HG03442 (cell line): ENCODE results near the gene RAB4A.
"Not testable (repeated sequence)": the region's sequence is repeated elsewhere in the genome, so short reads cannot be mapped to it uniquely, and the experiment has no call there.

Experiments
- ATAC-seq: cut with Tn5 transposase; IDR thresholded peaks from one replicate; pipeline ENCODE4 v1.9.1; 2021; ENCODE audit warnings: mild to moderate bottlenecking, moderate library complexity; ENCODE audit not compliant: unreplicated experiment

RAB4A gene

DNA sequence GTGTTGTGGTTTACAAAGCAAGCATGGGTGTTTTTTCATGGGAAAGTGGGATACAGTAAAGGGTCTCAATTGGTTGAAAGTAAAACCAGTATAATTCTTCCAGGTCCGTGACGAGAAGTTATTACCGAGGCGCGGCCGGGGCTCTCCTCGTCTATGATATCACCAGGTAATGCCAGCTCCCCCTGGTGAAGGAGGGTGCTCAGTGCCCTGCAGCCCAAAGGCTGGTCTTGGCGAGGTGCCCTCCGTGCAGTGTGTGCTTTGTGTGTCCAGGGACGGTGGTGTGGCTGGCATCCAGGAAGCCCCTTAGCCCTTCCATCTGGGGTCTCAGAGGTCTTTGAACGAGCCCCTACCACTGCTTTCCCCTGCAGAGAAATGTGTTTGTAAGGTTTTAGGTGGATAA, 24.8 kb downstream of the RAB4A start:
- no peak for ATAC-seq

DNA sequence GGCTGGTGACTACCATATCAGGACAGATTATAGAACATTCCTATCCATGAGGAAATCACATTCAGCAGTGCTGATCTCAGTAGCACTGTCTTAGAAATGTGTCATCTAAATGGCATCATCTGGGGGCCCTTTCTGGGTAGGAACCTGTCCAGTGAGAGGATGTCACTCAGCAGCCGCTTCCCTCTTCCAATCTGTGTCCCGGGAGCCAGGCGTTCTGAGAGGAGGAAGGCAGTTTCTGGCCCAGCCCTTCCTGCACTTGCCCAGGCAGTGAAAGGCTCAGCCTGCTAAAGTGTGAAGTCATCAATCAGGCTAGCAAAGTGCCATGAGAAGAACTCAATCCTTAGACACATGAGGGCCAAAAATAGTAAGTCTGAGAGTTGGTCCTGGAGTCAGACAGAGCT, 25.6 kb downstream of the RAB4A start:
- ATAC-seq, result no peak

DNA sequence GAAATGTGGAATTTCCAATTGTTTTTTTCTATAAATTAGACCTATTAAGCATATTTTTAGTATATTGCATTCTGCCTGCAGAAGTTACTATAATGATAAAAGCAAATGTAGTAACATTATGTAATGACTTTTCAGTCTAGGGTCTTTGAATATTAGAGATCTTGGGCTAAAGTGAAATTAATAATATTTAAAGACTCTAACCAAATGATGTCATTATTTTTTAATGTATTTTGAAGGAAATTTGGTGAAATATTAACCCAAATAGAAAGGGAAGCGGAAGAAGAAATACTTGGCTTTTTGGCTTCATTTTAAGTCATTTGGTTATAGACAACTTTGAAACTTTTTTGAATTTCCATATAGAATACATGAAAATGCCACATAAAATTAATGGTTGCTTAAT, 26.8 kb downstream of the RAB4A start:
- no peak for ATAC-seq

GRCh38 chr1:229298420-229298819, 27.5 kb downstream of the RAB4A start:
- no peak for ATAC-seq

DNA sequence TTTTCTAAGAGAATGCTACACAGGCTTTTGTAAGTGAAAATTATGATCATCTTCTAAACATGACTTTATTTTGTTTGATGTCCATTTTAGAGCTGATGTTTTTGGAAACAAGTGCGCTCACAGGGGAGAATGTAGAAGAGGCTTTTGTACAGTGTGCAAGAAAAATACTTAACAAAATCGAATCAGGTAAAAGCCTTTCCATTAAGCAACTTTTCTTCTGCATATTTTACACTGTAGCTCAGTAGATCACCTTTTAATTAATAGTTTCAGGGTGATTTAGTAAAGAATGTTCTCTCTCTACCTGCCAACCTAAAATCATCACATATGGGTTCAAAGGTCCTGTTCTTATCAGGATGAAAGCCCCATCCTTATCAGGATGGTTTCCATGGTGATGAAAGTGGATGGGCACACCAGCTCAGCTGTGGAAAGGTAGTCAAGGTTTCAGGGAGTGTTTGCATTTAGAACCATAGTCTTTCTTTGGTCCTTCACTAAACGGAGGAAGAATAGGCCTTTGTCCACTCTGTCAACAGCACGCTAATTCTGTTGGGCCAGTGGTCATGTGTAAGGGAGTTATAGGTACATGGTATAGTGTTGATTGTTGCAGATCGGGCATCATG, 28.1 kb downstream of the RAB4A start:
- ATAC-seq, result no peak

GRCh38 chr1:229300099-229300757, 29.3 kb downstream of the RAB4A start:
- no peak for ATAC-seq

GRCh38 chr1:229302740-229303139, 31.8 kb downstream of the RAB4A start:
- ATAC-seq, result no peak

DNA sequence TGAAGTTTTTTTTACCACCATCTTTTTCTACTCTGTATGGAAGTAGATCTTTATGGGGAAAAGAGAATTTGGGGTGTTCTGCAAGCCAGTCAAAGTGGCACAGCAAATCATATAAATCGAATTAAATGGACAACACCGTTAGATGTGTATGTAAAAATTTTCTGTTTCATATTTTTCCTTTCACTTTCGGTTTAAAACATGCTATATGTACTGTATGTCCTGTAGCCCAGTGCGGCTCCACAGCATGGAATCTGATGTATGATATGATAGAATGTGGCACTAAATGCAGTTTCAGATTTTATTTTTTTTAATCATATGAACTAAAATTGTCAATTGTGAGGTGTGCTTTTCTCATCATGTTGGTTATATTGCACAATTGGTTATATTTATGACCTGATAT, 32.9 kb downstream of the RAB4A start:
- no peak for ATAC-seq

GRCh38 chr1:229305392-229305791, 34.5 kb downstream of the RAB4A start:
- ATAC-seq, result no peak

GRCh38 chr1:229309074-229309473, 38.2 kb downstream of the RAB4A start:
- no peak for ATAC-seq

- no peak for ATAC-seq
Observed at GRCh38 chr1:229309684-229310083, 38.8 kb downstream of the RAB4A start.

- no peak for ATAC-seq
Observed at GRCh38 chr1:229310833-229311232, 39.9 kb downstream of the RAB4A start.

DNA sequence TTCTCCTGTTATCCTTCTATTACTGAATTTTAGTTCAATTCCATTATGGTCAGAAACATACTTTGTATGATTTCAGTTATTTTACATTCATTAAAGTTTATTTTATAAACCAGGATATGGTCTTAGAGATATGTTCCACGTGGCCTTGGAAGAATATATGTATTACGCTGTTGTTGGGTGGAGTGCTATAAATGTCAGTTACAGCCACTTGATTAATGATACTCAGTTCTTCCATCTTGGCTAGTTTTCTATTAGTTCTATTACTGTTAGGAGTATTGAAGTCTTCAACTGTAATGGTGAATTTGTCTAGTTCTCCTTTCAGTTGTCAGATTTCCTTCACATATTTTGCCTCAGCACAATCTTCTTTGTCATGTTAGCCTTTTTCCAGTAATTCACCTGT, 45.3 kb downstream of the RAB4A start:
- no peak for ATAC-seq

GRCh38 chr1:229318056-229318455, 47.1 kb downstream of the RAB4A start:
- no peak for ATAC-seq

DNA sequence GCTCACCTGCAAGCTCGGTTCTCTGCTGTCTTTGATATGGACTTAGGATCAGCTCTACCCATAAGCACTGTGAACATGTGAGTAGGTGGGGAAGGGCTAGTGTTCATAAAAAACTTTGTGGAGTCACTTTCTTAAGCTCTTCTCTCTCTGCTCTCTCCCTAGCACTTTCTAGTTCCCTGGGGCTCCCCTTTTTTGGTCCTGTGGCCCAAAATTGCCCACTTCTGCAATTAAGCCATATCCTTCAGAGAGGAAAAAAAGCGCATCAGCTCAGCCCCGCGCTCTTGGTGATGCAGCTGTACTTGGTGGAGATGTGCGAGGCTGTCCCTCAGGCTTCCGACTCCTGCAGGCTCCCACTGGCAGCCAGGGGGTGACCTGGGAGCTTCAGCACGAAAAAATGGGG, 48.6 kb downstream of the RAB4A start:
- ATAC-seq, result no peak

- no peak for ATAC-seq
Observed at GRCh38 chr1:229323201-229323600, 52.3 kb downstream of the RAB4A start.

DNA sequence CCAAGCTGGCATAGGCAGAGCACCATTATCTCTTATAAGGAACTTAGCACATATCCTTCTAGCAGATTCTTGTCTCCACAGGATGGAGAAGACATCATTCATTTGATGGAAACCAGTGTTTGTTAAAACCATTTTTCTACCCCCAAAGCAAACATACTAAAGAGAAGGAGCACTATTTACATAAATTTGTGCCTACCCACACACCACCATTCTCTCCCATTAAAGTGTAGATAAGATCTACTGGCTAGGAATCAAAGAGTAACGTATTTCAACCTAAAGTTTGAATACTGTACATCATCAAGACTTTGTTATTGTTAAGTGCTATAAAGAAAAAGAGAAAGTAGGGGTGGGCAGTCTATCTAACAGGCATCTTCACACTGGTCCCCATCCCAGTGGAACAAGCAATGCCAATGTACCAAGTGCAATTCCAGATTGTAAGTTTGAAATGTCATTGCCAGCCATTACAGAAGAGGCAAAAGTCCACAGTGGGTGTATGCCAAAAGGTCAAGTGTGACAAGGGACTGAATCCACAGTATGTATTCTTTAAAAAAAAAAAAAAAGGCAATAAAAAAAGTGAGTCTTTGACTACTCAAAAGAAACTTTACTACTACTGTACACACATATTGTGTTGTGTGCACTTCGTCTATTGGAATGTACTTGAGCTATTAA, 53.1 kb downstream of the RAB4A start:
- ATAC-seq, result no peak

DNA sequence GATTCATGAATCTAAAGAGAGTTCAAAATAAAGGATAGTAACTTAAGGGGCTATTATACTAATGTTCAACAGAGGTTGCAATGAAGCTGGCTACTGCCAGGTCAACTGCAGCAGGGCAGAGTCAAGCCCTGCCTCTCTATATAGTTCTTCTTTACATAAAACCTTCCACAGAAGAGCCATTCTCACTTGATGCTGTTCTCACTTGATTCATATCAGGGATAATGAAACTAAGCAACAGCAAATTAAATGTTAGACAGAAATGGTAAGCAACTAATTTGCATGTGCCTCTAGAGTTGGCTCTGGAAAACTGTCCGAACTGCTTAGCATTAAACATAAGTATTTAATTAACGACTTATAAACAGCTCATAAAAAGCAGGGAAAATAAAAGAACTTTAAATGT, 54.5 kb downstream of the RAB4A start:
- ATAC-seq, result no peak

DNA sequence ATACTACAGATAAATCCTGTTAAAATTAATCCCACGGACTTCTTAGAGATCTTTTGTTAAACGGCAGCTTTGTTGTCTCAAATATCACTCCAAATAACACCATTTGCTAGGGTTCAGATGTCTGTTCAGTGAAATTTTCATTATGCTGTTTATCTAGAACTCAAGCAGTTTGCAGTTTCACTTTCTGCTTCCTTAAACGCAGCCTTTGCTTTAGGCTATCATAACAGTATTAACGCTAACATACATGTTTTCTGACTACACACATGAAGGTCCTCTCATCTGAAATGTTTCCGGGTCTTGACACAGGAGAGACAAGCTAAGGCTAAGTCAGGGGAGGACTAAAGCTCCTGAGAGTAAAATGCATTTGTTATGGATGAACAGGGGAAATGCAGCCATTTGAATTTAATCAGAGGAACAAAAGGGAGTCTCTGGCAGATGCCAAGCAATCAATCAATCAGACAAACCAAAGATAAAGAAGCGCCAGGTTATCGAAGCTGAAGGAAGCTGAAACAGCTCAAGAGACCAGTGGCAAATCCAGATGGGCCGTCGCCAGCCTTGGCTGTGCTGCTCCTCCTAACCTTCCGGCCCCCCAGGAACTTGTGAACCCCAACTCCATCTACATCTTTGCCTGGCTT, 55.1 kb downstream of the RAB4A start:
- ATAC-seq, result no peak

DNA sequence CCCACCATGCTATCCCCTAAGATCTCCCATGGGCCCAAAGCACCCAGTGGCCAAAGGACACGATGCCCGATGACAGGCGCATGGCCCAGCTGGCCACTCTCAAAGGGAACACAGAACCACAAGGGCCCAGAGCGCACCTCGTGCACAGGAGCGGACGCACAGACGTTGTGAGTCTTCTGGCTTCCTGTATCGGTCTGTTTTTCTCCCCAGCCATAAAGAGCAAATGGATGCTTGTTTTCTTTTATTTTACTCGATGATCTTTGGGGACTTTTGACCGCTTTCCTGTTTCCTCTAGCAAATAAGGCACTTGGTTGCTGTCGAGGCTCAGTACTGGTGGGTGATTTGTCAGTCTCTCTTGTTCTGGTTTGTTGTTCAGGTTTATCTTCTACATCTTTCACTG, 55.7 kb downstream of the RAB4A start:
- ATAC-seq, result no peak

- ATAC-seq, result not testable (repeated sequence)
Observed at GRCh38 chr1:229327765-229328164, 56.9 kb downstream of the RAB4A start.
